Fibroblast of pulmonary artery (primary cell): ENCODE results near the gene RAB3C.

Experiments used
- DNase-seq: peaks from one replicate; pipeline ENCODE4 v3.0.0-alpha.2; 2010; ENCODE audit warnings: low read depth
- H3K4me3 ChIP-seq: replicated peaks from 2 replicates; pipeline ENCODE4 v1.5.1; 2011; ENCODE audit warnings: low read depth, mild to moderate bottlenecking, control low read depth, low read length, moderate library complexity
- CTCF ChIP-seq: IDR thresholded peaks from 2 replicates; pipeline ENCODE4 v1.5.1; 2011; ENCODE audit warnings: mild to moderate bottlenecking, control low read depth, low read length, inconsistent platforms; ENCODE audit errors: missing control alignments

Gene RAB3C

GRCh38 chr5:58724992-58725391 lies 142.1 kb downstream of the RAB3C start:
- no peak for TF ChIP-seq CTCF
- H3K4me3 ChIP-seq, result no peak overlapping the region

GRCh38 chr5:58731641-58732040 lies 148.8 kb downstream of the RAB3C start:
- DNase-seq, result no peak
- no peak for TF ChIP-seq CTCF
- no peak overlapping the region for H3K4me3 ChIP-seq

More at GRCh38 chr5:58724992-58725391, 142.1 kb downstream of the RAB3C start:
- DNase-seq, result no peak

GRCh38 chr5:58735637-58736036 lies 152.8 kb downstream of the RAB3C start:
- no peak for DNase-seq
- TF ChIP-seq CTCF, result no peak
- H3K4me3 ChIP-seq, result no peak overlapping the region

- TF ChIP-seq CTCF, result no peak
- H3K4me3 ChIP-seq, result no peak overlapping the region
- DNase-seq, result no peak
Measured at GRCh38 chr5:58736214-58736613, 153.3 kb downstream of the RAB3C start.

- no peak for DNase-seq
- TF ChIP-seq CTCF, result no peak
- no peak overlapping the region for H3K4me3 ChIP-seq
Measured at GRCh38 chr5:58737671-58738070, 154.8 kb downstream of the RAB3C start.

GRCh38 chr5:58738336-58738735 lies 155.5 kb downstream of the RAB3C start:
- no peak for DNase-seq
- no peak for TF ChIP-seq CTCF

GRCh38 chr5:58739051-58739450 lies 156.2 kb downstream of the RAB3C start:
- H3K4me3 ChIP-seq, result no peak overlapping the region
- no peak for DNase-seq
- no peak for TF ChIP-seq CTCF

More at GRCh38 chr5:58738336-58738735, 155.5 kb downstream of the RAB3C start:
- H3K4me3 ChIP-seq, result no peak overlapping the region
